ENCODE measurements around the gene NIP7.
A peak's percentile ranks its signal among the peaks of the same experiment; 100 is the strongest.
"Not testable (repeated sequence)": the region's sequence is repeated elsewhere in the genome, so short reads cannot be mapped to it uniquely, and the experiment has no call there.

Gene NIP7

GRCh38 chr16:69339289-69340094, at the start of gene NIP7, which contains the start of gene COG8:
TSS of gene NIP7 (plus strand) at chr16:69339772. CDS start at chr16:69339830, 58 bp downstream.
TSS of gene COG8 (minus strand) at chr16:69339564. CDS start at chr16:69339552, 12 bp downstream.
- peaks cover 55% of the 10 kb centered on the region for H3K36me3 ChIP-seq (ENCODE audit: insufficient read depth, low read length)
- peaks cover 26% of the 10 kb centered on the region for H3K4me1 ChIP-seq (ENCODE audit: insufficient read depth, low read length, severe bottlenecking)
- H3K4me2 ChIP-seq (ENCODE audit: low read length), result peak within 1 kb of the TSS; percentile 95
- H3K9me2 ChIP-seq (ENCODE audit: low read depth, low read length), result no peaks in the 10 kb centered on the region
- H3K4me3 ChIP-seq (ENCODE audit: low read depth, low read length, poor library complexity, severe bottlenecking), result peak within 1 kb of the TSS; percentile 95
- no peaks in the 10 kb centered on the region for H3K27me3 ChIP-seq (ENCODE audit: insufficient read depth, low read length)
- H4K20me1 ChIP-seq (ENCODE audit: insufficient read depth, low read length), result no peaks in the 10 kb centered on the region
- H3F3A ChIP-seq (ENCODE audit: insufficient read depth, low read length), result no peaks in the 10 kb centered on the region
- peaks cover 28% of the 10 kb centered on the region for H3K79me2 ChIP-seq (ENCODE audit: insufficient read depth, low read length)
- TF ChIP-seq CTCF (IDR thresholded peaks at IDR 0.05; ENCODE audit: low read length) (peak; percentile 66), EZH2 (IDR thresholded peaks at IDR 0.05; ENCODE audit: borderline replicate concordance, low read length) (no peak)
- H2AFZ ChIP-seq (ENCODE audit: low read length), result no peak within 1 kb of the TSS
- H3K27ac ChIP-seq (ENCODE audit: low read depth, low read length, poor library complexity, severe bottlenecking), result peak within 1 kb of the TSS; percentile 52
- H3K9me3 ChIP-seq (ENCODE audit: low read length), result no peaks in the 10 kb centered on the region
- H3K9ac ChIP-seq (ENCODE audit: low read length), result peak within 1 kb of the TSS; percentile 98

- H2AFZ ChIP-seq (ENCODE audit: low read length); H3K79me2 ChIP-seq (ENCODE audit: insufficient read depth, low read length): not testable (repeated sequence)
Observed at GRCh38 chr16:69291657-69292056, 47.9 kb upstream of the NIP7 start.

DNA sequence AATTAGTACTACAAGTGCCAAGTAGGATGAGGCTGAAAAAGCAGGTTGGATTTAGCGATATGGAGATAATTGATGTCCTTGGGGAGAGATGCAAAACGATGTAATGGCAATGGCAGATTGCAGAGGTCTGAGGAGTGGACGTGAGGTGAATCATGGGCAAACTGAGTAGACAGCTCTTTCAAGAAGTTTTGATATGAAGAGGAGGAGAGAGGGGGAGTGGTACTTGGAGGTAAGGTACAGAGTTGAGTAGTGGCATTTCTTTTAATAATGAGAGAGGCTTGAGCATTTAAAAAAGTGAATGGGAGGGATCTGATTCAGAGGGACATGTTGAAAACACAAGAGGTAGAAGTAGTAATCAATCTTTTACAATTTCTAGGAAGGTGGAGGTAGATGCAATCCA, 46.2 kb upstream of the NIP7 start:
- no peaks in the 10 kb centered on the region for H3K27me3 ChIP-seq (ENCODE audit: insufficient read depth, low read length)
- no peak for TF ChIP-seq CTCF (IDR thresholded peaks at IDR 0.05; ENCODE audit: low read length)
- no peak for TF ChIP-seq EZH2 (IDR thresholded peaks at IDR 0.05; ENCODE audit: borderline replicate concordance, low read length)
- no peak overlapping the region for H3K9ac ChIP-seq (ENCODE audit: low read length)
- no peaks in the 10 kb centered on the region for H3K4me1 ChIP-seq (ENCODE audit: insufficient read depth, low read length, severe bottlenecking)
- H3K4me3 ChIP-seq (ENCODE audit: low read depth, low read length, poor library complexity, severe bottlenecking), result no peak overlapping the region
- H3K79me2 ChIP-seq (ENCODE audit: insufficient read depth, low read length), result no peaks in the 10 kb centered on the region
- H3K36me3 ChIP-seq (ENCODE audit: insufficient read depth, low read length), result peaks cover 26% of the 10 kb centered on the region; the same call in 1 of the 2 replicates
- no peak overlapping the region for H2AFZ ChIP-seq (ENCODE audit: low read length)
- no peak overlapping the region for H3K27ac ChIP-seq (ENCODE audit: low read depth, low read length, poor library complexity, severe bottlenecking)
- H3K9me3 ChIP-seq (ENCODE audit: low read length), result no peaks in the 10 kb centered on the region
- no peaks in the 10 kb centered on the region for H4K20me1 ChIP-seq (ENCODE audit: insufficient read depth, low read length)
- H3F3A ChIP-seq (ENCODE audit: insufficient read depth, low read length), result no peaks in the 10 kb centered on the region
- H3K4me2 ChIP-seq (ENCODE audit: low read length), result no peak overlapping the region
- H3K9me2 ChIP-seq (ENCODE audit: low read depth, low read length), result no peaks in the 10 kb centered on the region

More at GRCh38 chr16:69291657-69292056, 47.9 kb upstream of the NIP7 start:
- not testable (repeated sequence) for H4K20me1 ChIP-seq (ENCODE audit: insufficient read depth, low read length); H3K4me2 ChIP-seq (ENCODE audit: low read length); H3K4me3 ChIP-seq (ENCODE audit: low read depth, low read length, poor library complexity, severe bottlenecking); H3K9me3 ChIP-seq (ENCODE audit: low read length); H3K9me2 ChIP-seq (ENCODE audit: low read depth, low read length); H3K27me3 ChIP-seq (ENCODE audit: insufficient read depth, low read length); H3F3A ChIP-seq (ENCODE audit: insufficient read depth, low read length); H3K4me1 ChIP-seq (ENCODE audit: insufficient read depth, low read length, severe bottlenecking); H3K27ac ChIP-seq (ENCODE audit: low read depth, low read length, poor library complexity, severe bottlenecking); H3K9ac ChIP-seq (ENCODE audit: low read length)
- peaks cover 32% of the 10 kb centered on the region; the same call in 1 of the 2 replicates for H3K36me3 ChIP-seq (ENCODE audit: insufficient read depth, low read length)
